Activated CD8-positive, alpha-beta memory T cell treated with anti-CD3 and anti-CD28 coated beads for 1 hour (primary cell): ENCODE results near the gene ATPAF2.

Experiments
- DNase-seq, 2 donors: peaks; one replicate each; pipeline ENCODE4 v3.0.0-alpha.2; 2020; ENCODE audit warnings: low read depth in 1 of 2; ENCODE audit errors: extremely low read depth in 1 of 2

Gene ATPAF2

DNA sequence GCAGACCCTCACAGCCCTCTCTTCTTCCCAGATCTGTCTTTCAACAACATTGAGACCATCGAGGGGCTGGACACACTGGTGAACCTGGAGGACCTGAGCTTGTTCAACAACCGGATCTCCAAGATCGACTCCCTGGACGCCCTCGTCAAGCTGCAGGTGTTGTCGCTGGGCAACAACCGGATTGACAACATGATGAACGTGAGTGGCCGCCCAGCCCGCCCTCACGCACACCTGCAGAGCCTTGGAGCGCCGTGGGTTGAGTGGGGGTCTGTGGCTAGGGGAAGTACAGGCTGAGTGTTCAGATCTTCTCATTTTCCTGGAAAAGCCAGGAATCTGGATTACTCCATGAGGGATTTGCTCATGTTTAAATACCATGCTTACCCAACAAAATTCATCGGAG, 51.1 kb downstream of the ATPAF2 start:
- DNase-seq = no peak

- DNase-seq = no peak
These were observed 51.6 kb downstream of the ATPAF2 start for GRCh38 chr17:17987187-17987896.

- DNase-seq = no peak
These were observed 53.4 kb downstream of the ATPAF2 start for GRCh38 chr17:17985555-17985954.

DNA sequence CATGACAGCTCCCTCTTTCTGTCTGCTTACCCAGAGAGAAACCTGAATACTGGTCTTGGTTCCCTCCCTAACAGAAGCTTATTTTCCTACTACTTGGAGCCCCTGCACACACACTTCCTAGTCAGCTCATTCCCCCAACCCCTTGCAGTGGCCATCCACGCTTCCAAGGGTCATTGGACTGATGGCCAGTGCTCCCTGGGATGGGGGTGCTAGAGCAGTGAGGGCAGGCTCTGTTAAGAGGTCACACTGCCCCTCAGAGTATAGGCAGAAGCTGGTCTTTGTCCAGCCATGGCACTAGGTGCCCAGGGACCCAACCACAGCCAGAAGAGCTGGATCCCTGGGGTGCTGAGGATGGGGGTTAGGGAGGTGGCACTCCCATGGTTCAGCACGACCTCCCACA, 53.8 kb downstream of the ATPAF2 start:
- no peak for DNase-seq

DNA sequence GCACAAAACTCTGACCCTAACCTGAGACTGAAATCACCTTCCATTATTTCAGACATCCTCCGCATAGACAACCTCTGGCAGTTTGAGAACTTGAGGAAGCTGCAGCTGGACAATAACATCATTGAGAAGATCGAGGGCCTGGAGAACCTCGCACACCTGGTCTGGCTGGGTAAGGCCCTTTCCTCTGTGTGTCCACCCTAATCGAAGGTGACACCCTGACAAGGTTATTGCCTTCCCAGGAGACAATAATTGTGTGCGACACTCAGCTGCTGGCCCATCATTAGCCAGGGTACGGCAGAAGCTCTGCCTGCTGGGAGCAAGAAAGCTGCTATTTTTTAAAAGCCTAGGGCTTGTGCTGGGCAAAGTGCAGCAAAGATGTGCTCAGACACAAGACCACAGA, 55.2 kb downstream of the ATPAF2 start:
- no peak for DNase-seq

DNA sequence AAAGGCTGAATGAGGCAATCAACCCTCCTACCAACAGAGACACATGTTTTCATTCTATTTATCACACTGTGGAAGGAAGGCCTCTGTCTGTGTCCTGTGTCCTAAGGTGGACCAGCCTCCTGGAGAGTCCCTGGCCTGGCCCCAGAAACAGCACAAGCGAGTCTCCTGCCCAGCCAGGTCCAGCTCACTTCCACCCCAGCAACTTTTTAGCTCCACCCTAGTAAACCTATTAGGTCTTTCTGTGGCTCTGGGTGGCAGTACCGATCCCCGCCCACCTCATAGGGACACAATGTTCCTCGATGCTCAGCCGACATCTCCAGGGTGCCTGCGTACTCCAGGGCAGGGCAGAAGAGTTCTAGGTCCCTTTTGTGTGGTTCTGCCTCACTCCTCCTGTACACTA, 55.6 kb downstream of the ATPAF2 start:
- DNase-seq = no peak

DNA sequence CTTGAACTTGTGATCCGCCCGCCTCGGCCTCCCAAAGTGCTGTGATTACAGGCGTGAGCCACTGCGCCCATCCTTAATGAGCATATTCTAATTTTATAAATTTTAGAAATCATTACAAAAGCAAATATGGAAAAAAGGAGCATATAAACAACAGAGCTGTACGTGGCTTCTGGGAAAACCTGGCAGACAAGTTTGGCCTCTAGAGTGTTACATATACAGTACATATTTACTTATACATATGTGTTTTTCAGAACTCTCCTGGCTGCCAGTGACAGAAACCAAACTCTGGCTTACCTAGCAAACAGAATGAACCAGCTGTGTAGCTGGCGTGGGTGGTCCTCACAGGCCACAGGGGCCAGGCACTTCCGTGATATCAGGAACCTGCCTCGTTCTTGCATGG, 56.2 kb downstream of the ATPAF2 start:
- DNase-seq = no peak

GRCh38 chr17:17981330-17981729, 57.6 kb downstream of the ATPAF2 start:
- DNase-seq = no peak

DNA sequence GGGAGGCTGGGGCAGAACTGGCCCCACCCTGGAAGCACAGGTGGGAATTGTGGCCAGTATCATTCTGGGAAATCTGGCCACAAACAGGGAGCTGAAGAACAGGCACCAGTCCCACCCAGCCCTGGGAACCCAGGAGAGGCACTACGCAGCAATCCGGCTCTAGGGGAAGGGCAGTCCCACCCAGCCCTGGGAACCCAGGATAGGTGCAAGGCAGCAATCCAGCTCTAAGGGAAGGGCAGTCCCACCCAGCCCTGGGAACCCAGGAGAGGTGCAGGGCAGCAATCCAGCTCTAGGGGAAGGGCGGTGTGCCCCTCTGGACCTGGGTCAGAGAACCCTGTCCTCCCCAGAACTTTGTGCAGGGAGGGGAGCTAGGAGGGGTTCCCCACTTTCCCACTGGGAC, 59.2 kb downstream of the ATPAF2 start:
- no peak for DNase-seq

DNA sequence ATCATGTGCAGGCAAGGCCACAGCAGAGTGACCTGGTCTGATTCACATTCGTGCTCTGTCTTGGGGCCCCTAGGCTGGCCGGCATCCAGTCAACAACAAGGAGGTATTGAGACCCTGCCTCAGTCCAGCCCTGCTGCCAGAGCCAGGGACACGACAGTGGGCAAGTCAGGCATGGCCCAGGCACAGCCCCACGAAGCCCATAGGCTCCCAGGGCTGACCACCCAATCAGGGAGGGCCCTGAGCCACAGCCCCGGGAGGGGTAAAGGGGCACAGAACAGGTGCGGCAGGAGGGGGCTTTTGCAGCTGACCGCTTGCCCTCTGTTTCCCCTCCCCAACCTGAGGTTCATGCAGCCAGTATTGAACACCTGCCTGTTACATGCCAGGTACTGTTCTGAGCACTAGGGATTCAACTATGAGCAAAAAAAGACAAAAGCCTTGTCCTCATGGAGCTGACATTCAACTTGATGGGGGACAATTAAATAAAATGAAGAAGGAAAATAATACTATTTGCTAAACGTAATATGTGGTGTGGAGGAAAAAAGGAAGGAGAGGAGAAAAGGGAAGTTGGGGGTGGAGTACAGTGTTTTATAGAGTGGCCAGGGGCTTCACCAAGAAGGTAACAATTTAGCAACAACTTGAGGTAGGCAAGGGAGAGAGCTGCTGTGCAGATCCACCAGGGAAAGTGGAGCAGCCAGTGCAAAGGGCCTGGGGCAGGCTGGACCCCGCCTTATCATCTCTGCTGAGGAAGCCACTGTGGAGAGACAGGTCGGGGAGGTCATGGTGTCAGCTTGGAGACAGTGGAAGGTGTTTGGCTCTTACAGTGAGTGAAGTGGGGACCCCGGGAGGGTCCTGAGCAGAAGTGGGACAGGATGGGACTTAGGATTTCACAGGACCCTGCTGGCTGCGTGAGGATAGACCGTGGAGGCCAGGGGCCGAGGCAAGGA, 60.2 kb downstream of the ATPAF2 start:
- DNase-seq = no peak

DNA sequence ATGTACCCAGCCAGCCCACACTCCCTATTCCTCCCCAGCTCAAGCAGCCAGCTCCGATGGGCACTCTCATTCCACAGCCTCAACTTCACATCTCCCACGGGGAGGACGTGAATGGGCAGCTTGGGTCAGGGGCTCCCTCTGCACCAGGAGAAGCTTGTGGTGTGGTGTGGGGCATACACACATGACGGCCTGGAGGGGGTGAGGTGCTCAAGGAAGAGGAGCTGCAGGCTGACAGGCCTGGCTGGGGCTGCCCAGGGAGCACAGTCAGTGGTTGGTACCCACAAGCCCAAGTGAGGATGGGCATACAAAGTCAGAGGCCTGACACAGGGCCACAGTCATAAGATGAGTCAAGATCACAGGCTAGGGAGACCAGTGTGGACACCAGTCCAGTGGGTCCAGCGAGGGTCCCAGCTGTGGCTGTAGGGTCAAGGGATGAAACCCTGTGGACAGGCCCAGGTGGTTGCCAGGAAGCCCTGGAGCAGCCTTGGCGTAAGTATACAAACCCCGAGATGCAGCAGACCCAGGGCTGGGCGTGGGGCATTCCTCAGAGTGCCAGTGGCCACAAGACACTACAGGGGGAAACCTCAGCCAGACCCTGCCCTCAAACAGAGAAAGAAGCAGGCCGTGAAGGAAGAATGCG, 61.9 kb downstream of the ATPAF2 start:
- DNase-seq = no peak

- no peak for DNase-seq
These were observed 63.5 kb downstream of the ATPAF2 start for GRCh38 chr17:17975436-17975835.

DNA sequence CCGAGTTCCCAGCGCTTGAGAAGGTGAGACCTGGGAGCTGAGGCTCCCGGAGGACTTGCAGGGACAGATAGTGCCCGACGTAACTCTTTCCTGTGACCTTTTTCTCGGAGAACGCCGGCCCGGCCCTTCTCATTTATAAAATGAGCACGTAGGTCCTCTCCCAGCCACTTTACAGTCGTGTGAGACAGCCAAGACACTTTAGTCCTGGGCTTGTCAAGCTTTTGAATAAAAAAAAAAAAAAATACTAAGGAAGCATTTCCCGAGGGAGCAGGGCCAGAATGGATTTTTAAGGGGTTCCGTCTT, 66.1 kb downstream of the ATPAF2 start:
- no peak for DNase-seq

DNA sequence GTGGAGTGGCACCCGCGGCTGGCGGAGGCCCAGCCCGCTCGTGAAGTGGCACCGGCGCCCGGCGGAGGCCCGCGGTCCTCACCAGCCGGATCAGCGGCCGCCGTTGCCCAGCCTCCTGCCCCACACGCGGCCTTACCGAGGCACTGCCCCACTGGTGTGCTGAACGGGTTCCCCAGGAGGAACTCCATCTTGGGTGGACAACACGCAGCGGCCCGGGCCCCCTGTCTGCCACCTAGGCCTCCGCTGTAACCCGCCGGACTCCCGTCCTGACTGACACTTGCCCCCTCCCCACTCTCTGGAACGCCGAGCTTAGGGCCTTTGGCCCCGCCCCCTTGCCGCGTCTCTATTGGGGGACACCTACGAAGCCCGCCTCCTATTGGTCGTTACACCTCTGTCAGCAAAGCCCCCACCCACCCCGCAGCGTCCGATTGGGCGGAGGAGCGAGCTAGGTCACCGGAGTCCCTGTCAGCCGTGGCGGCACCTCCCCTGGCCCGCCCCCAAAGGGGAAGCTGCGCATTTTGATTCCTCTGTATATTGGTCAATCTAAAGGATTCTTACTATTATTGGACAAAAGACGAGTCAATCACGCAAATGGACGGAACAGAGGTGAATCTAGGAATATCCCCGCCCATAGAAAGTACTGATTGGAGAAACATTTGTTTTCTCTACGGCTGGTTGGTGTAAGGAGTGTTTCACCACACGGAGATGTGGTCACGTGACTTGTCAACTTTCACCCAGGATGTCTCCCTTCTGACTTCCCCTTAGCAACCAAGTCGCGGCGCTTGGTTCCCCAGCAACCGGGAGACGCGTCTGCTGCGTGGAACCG, 66.6 kb downstream of the ATPAF2 start, which contains the start of the genes DRC3 and TOM1L2:
Gene DRC3 (plus strand): TSS at position 737 of the 826 bp plus-strand sequence. CDS start 4,737 bp downstream, outside the sequence.
Gene TOM1L2 (minus strand): TSS at position 275 of the 826 bp plus-strand sequence. CDS start 87 bp downstream, at position 188.
- DNase-seq = peak; percentile 99 to 100

DNA sequence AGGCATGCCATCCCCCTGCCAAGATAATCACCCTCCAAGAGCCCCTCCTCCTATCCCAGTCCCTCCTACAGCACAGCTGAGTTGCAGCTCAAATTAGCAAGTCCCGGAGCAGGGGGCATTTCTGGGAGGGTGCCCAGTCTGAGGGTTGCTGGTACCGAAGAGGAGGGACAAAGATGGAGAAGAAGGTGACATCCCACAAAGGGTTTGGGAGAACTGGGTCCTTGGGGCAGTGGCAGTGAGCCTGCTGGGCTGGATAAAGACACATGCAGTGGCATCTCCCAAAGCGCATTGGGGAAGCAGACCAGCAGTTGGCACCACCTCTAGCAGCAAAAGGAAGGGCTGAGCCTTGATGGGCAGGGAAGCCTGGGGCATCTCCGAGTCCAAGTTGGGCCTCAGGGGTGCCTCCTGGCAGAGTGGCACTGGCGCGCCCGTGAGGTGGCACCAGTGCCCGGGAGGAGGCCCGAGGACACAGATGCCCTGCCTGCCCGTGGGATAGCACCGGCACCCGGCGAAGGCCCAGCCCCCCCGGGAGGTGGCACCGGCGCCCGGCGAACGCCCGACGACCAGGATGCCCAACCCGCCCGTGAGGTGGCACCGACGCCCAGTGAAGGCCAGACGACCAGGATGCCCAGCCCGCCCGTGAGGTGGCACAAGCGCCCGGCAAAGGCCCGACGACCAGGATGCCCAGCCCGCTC, 67.4 kb downstream of the ATPAF2 start:
- DNase-seq = peak in 1 of 2 donors; percentile 6

DNA sequence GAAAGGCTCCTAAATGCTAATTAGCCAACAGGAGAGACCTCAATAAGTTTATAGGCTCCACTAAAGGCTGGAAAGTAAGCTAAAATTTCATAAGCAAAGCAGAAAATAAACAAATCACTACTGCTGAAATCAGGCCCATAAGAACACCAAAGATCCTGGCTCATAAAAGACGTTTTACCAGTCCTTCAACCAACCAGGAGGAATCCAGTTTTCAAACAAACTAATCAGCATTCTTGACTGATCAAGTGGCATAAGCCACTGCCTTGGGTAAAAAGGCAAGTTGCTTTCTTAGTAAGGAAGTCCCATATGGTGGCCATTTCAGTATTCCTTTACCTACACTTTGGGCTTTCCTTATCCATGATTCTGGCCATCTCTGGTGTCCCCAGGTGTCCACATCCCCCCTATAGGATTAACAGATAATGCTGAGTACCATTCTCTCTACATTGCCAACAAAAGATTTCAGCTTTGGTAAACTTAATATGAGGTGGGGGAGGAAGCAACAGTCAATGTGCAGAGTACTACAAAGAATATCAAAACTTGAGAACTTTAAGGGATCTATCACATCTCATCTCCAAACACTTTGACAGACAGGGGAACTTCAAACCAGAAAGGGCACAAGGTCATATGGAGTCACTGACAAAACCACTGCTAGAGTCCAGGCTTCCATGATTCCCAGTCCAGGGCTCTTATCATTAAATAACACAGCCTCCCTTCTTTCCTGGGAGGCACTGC, 68.1 kb downstream of the ATPAF2 start:
- no peak for DNase-seq
